T-cell (primary cell): ENCODE measurements around the gene ANK3. TPM values are rescaled to one million over a fixed set of nuclear protein-coding genes. Genes with fewer than 3 reads are reported as not detected.

Source experiments
- ATAC-seq, 4 experiments: fragments of 200-7000 bp in 3 of 4; fragments of 150-1000 bp in 1 of 4; cut with Tn5 transposase; replicated peaks in 1 of 4; 1 replicate in 3 of 4; 2 replicates in 1 of 4; pipeline ENCODE4 v1.10.0; 2021; ENCODE audit warnings: moderate library complexity in 3 of 4, mild to moderate bottlenecking in 2 of 4, moderate number of reproducible peaks in 1 of 4
- CTCF ChIA-PET, 2 donors: fragments of 300-600 bp; sonication (Branson Sonifier 250); formaldehyde crosslinking; loops; one replicate each; lab custom pipeline; 2022; ENCODE audit warnings: antibody characterized with exemption in 2 of 2; lab: Charles Lee
- POLR2A ChIA-PET, 2 donors: fragments of 300-600 bp; sonication (Branson Sonifier 250); formaldehyde crosslinking; loops; one replicate each; lab custom pipeline; 2022; ENCODE audit warnings: antibody characterized with exemption in 2 of 2; lab: Charles Lee
- DNase-seq, 35 experiments: peaks; one replicate each; pipeline versions ENCODE4 v3.0.0 to v3.0.0-alpha.2; 2013 to 2023
- H3K27ac ChIP-seq: one replicate; pipeline ENCODE4 v1.5.1; 2013; ENCODE audit warnings: low read length
- H3K27me3 ChIP-seq, 2 experiments: replicated peaks in 1 of 2; 1 replicate in 1 of 2; 2 replicates in 1 of 2; pipeline versions ENCODE4 v1.6.1 to v1.7.0; 2013; ENCODE audit warnings: low read length in 1 of 2, mixed read lengths in 1 of 2; ENCODE audit not compliant: control insufficient read depth in 2 of 2, insufficient read depth in 2 of 2; ENCODE audit errors: extremely low read depth in 1 of 2
- H3K36me3 ChIP-seq, 2 donors: 1 replicate in 1 of 2; 2 replicates in 1 of 2; pipeline versions ENCODE4 v1.6.1 to v1.7.0; 2013; ENCODE audit warnings: low read length in 1 of 2; ENCODE audit not compliant: control insufficient read depth in 2 of 2, insufficient read depth in 1 of 2; ENCODE audit errors: extremely low read depth in 1 of 2
- H3K4me1 ChIP-seq, 2 experiments: 1 replicate in 1 of 2; 2 replicates in 1 of 2; pipeline versions ENCODE4 v1.6.1 to v1.7.0; 2013; ENCODE audit warnings: low read length in 2 of 2, mixed read lengths in 1 of 2; ENCODE audit not compliant: insufficient read depth in 2 of 2, control insufficient read depth in 1 of 2; ENCODE audit errors: extremely low read depth in 1 of 2
- H3K4me3 ChIP-seq, 2 donors: 1 replicate in 1 of 2; 2 replicates in 1 of 2; pipeline versions ENCODE4 v1.5.1 to v1.7.0; 2013; ENCODE audit warnings: mild to moderate bottlenecking in 2 of 2, low read length in 1 of 2, moderate library complexity in 1 of 2; ENCODE audit not compliant: control insufficient read depth in 1 of 2; ENCODE audit errors: extremely low read depth in 1 of 2
- H3K9me3 ChIP-seq: 2 replicates; pipeline ENCODE4 v1.7.0; 2013
- H3K27ac Mint-ChIP-seq, 2 donors: one replicate each; pipeline ENCODE4 v1.8.0; 2020 to 2021; ENCODE audit warnings: mild to moderate bottlenecking in 2 of 2, mixed read lengths in 2 of 2
- H3K27me3 Mint-ChIP-seq, 2 donors: one replicate each; pipeline ENCODE4 v1.8.0; 2021 to 2022; ENCODE audit warnings: mixed read lengths in 2 of 2
- H3K36me3 Mint-ChIP-seq: one replicate; pipeline ENCODE4 v1.8.0; 2021; ENCODE audit warnings: mixed read lengths
- H3K4me1 Mint-ChIP-seq, 3 donors: one replicate each; pipeline ENCODE4 v1.8.0; 2020 to 2022; ENCODE audit warnings: mixed read lengths in 3 of 3, mild to moderate bottlenecking in 1 of 3
- H3K4me3 Mint-ChIP-seq, 3 donors: one replicate each; pipeline ENCODE4 v1.8.0; 2020 to 2022; ENCODE audit warnings: mild to moderate bottlenecking in 3 of 3, mixed read lengths in 3 of 3, moderate library complexity in 3 of 3
- H3K9me3 Mint-ChIP-seq, 3 donors: one replicate each; pipeline ENCODE4 v1.8.0; 2020 to 2022; ENCODE audit warnings: mixed read lengths in 3 of 3
- WGBS: methylation state at CpG from one replicate; pipeline ENCODE4 v1.1.5; 2013; ENCODE audit warnings: missing lambda C conversion rate; ENCODE audit not compliant: insufficient coverage; 5-methylcytosine and 5-hydroxymethylcytosine counted together
- total RNA-seq, 35 experiments: library from RNA in 6 of 35; stranded (reverse) in 6 of 35; fragments of 120-200 nt in 1 of 35; gene quantifications; one replicate each; pipeline versions ENCODE4 v1.2.1 to v1.2.4 and lab custom pipeline; 2013 to 2026

Gene ANK3
- total RNA-seq, 5 donors from 2014 or later (not counting 1 experiment from before 2014, with no cell fraction given): 43.0 to 74.8 (median 56.7) TPM

GRCh38 chr10:60096761-60097513 is 292.7 kb downstream of the ANK3 start:
- ATAC-seq: no peak
- Mint-ChIP-seq H3K9me3 (no peaks in the 10 kb centered on the region), H3K4me3 (no peak overlapping the region), H3K27me3 (no peaks in the 10 kb centered on the region), H3K27ac (no peak overlapping the region), H3K4me1 (no peaks in the 10 kb centered on the region), H3K36me3 (no peaks in the 10 kb centered on the region)
- DNase-seq: no peak
- H3K4me3 ChIP-seq: no peak overlapping the region
- WGBS: no CpG with 5 or more reads among the region's 5 CpGs
- H3K27ac ChIP-seq: no peak overlapping the region
- POLR2A ChIA-PET: no interaction called here
- H3K9me3 ChIP-seq: no peaks in the 10 kb centered on the region
- no peaks in the 10 kb centered on the region for H3K4me1 ChIP-seq
- H3K27me3 ChIP-seq: no peaks in the 10 kb centered on the region
- peaks cover 0 to 3% of the 10 kb centered on the region in 2 donors for H3K36me3 ChIP-seq
- CTCF ChIA-PET: no interaction called here

- H3K36me3 ChIP-seq: peaks cover 0 to 3% of the 10 kb centered on the region in 2 donors
- ATAC-seq (no peak), DNase-seq (no peak)
- CTCF ChIA-PET: interaction anchor here in 1 of 2 donors (0.7 kb wide), 1 partner anchor 230 kb away, joined by 3 read pairs; no protein-coding TSS in a partner anchor
- Mint-ChIP-seq H3K9me3 (no peaks in the 10 kb centered on the region), H3K4me3 (no peak overlapping the region), H3K27me3 (no peaks in the 10 kb centered on the region), H3K4me1 (no peaks in the 10 kb centered on the region), H3K36me3 (no peaks in the 10 kb centered on the region), H3K27ac (no peak overlapping the region)
- no peak overlapping the region for H3K27ac ChIP-seq
- no peaks in the 10 kb centered on the region for H3K27me3 ChIP-seq
- POLR2A ChIA-PET: no interaction called here
- 67% methylated on average over 2 of the region's 3 CpGs for WGBS
- H3K4me1 ChIP-seq: no peaks in the 10 kb centered on the region
- H3K9me3 ChIP-seq: no peaks in the 10 kb centered on the region
- no peak overlapping the region for H3K4me3 ChIP-seq
These were observed 296.4 kb downstream of the ANK3 start for GRCh38 chr10:60093317-60093716.

DNA sequence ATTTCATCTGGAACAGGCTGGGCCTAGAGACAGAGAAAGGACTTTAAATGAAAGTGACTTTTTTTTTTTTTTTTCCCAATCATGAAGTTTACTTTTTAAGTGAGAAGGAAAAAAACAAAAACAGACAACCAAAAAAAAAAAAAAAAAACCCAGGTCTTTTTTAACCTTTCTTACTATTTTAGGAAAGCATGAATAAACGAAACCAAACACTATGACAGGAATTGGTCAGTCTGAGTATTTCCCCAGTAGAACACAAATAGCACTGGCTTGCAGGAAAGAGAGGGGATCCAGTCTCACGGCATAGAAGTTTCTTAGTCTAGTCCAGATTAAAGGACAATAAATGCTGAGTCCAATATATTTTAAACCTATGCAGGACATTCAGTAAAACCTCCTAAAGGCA is 302.8 kb downstream of the ANK3 start:
- peaks cover 13% of the 10 kb centered on the region for H3K36me3 Mint-ChIP-seq
- H3K27ac Mint-ChIP-seq: no peak overlapping the region
- CTCF ChIA-PET: no interaction called here
- no peak overlapping the region for H3K27ac ChIP-seq
- peaks cover 0 to 14% of the 10 kb centered on the region in 2 donors for H3K36me3 ChIP-seq
- H3K4me3 Mint-ChIP-seq: no peak overlapping the region
- H3K27me3 Mint-ChIP-seq: no peaks in the 10 kb centered on the region
- POLR2A ChIA-PET: no interaction called here
- H3K9me3 ChIP-seq: no peaks in the 10 kb centered on the region
- H3K4me1 Mint-ChIP-seq: no peaks in the 10 kb centered on the region
- DNase-seq: no peak
- 100% methylated on average over 1 of the region's 2 CpGs for WGBS
- ATAC-seq: no peak
- H3K4me3 ChIP-seq: no peak overlapping the region
- no peaks in the 10 kb centered on the region for H3K4me1 ChIP-seq
- H3K9me3 Mint-ChIP-seq: no peaks in the 10 kb centered on the region
- H3K27me3 ChIP-seq: no peaks in the 10 kb centered on the region

DNA sequence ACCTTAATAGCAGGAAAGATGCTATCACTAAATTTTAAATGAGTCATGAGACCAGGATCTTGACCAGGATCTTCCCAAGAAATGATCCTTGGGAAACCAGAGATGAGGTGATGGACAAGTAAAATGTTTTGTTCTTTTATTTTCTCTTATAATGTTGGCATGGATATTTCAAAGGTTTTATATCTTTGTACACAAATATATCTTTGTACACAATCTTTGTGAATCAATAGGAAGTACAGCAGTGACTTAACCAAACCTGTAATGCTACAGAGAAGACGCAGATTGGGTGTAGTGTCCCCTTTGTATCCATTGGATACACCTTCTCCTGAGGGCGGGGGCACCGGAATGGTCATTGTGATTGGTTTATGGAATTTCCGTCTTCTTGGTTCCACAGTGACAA is 303.3 kb downstream of the ANK3 start:
- Histone ChIP-seq H3K27ac (no peak overlapping the region), H3K4me3 (no peak overlapping the region), H3K4me1 (no peaks in the 10 kb centered on the region), H3K9me3 (no peaks in the 10 kb centered on the region), H3K27me3 (no peaks in the 10 kb centered on the region), H3K36me3 (peaks cover 0 to 14% of the 10 kb centered on the region in 2 donors)
- H3K27ac Mint-ChIP-seq: no peak overlapping the region
- peaks cover 13% of the 10 kb centered on the region for H3K36me3 Mint-ChIP-seq
- H3K4me3 Mint-ChIP-seq: no peak overlapping the region
- POLR2A ChIA-PET: no interaction called here
- DNase-seq: no peak
- no peak for ATAC-seq
- no peaks in the 10 kb centered on the region for H3K4me1 Mint-ChIP-seq
- 90% methylated on average over 2 of the region's 4 CpGs for WGBS
- H3K9me3 Mint-ChIP-seq: no peaks in the 10 kb centered on the region
- CTCF ChIA-PET: no interaction called here
- no peaks in the 10 kb centered on the region for H3K27me3 Mint-ChIP-seq

DNA sequence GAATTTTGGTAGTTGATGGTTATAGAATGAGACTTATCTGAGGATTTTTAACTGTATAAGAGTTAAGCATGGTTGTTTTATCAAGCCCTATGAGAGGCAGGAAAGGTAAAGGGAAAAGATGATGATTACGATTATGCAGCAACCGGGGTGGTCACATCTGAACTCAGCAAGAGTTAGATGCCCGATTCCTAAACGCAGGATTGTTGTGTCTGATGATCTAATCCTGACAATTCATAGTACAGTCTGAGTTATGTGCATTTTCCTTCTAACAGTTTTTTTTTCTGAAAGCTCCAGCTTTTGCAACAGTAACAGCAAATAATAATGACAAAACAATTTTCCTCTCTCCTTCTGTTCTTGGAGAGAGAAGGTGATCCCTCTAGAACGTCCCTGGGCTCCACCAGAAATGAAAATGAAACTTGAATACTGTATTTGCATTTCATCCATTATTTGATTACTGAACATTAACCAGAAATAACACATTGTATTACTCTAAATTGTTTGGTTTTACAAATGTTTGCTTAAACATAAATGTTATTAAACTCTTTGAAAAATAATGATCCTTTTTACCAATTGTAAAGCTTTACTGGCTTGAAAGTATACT is 306.8 kb downstream of the ANK3 start:
- ATAC-seq (no peak), DNase-seq (no peak)
- WGBS: 80% methylated on average over 1 of the region's 5 CpGs
- H3K27me3 Mint-ChIP-seq: no peaks in the 10 kb centered on the region
- Histone ChIP-seq H3K4me1 (no peaks in the 10 kb centered on the region), H3K36me3 (peaks cover 0 to 12% of the 10 kb centered on the region in 2 donors), H3K4me3 (no peak overlapping the region), H3K27ac (no peak overlapping the region), H3K27me3 (no peaks in the 10 kb centered on the region), H3K9me3 (no peaks in the 10 kb centered on the region)
- POLR2A ChIA-PET: no interaction called here
- H3K4me1 Mint-ChIP-seq: no peaks in the 10 kb centered on the region
- no peak overlapping the region for H3K27ac Mint-ChIP-seq
- no peaks in the 10 kb centered on the region for H3K9me3 Mint-ChIP-seq
- CTCF ChIA-PET: no interaction called here
- H3K36me3 Mint-ChIP-seq: peaks cover 26% of the 10 kb centered on the region
- no peak overlapping the region for H3K4me3 Mint-ChIP-seq

DNA sequence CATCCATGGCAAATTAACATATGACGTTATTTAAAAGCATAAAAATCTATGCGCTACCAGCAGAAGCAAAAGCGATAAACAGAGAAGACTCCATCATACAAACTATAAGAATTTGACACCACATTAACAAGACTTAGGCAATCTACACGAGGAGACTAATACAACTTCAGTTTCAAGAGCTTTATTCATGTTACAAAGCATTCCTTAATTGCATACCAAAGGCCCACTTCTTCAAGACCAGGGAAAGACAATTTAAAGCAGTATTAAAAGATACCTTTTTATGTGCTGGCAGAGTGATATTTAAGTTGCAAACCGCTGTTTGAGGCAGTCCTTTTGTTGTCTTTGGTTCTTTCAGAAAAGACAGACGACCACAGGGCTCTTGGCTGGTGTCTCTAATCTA is 307.3 kb downstream of the ANK3 start:
- no peaks in the 10 kb centered on the region for H3K4me1 Mint-ChIP-seq
- no peak overlapping the region for H3K4me3 ChIP-seq
- H3K4me3 Mint-ChIP-seq: no peak overlapping the region
- H3K4me1 ChIP-seq: no peaks in the 10 kb centered on the region
- H3K36me3 ChIP-seq: peaks cover 0 to 10% of the 10 kb centered on the region in 2 donors
- CTCF ChIA-PET: no interaction called here
- no peak overlapping the region for H3K27ac ChIP-seq
- H3K27ac Mint-ChIP-seq: no peak overlapping the region
- no peaks in the 10 kb centered on the region for H3K27me3 Mint-ChIP-seq
- DNase-seq (no peak), ATAC-seq (no peak)
- POLR2A ChIA-PET: no interaction called here
- 85% methylated on average over 5 of the region's 6 CpGs for WGBS
- no peaks in the 10 kb centered on the region for H3K27me3 ChIP-seq
- H3K9me3 ChIP-seq: no peaks in the 10 kb centered on the region
- no peaks in the 10 kb centered on the region for H3K9me3 Mint-ChIP-seq
- peaks cover 26% of the 10 kb centered on the region for H3K36me3 Mint-ChIP-seq
